Nephron (organoid): ENCODE data around the gene CPZ.
A peak's percentile ranks its signal among the peaks of the same experiment; 100 is the strongest.

Experiments used
- H3K27ac Mint-ChIP-seq, 3 experiments: 2 replicates each; pipeline ENCODE4 v1.8.0; 2020; ENCODE audit warnings: mixed read lengths in 3 of 3, mild to moderate bottlenecking in 2 of 3, moderate library complexity in 1 of 3
- H3K27me3 Mint-ChIP-seq: 2 replicates; pipeline ENCODE4 v1.8.0; 2021; ENCODE audit warnings: low read depth, mild to moderate bottlenecking, moderate library complexity, mixed read lengths
- H3K36me3 Mint-ChIP-seq: 2 replicates; pipeline ENCODE4 v1.8.0; 2020; ENCODE audit warnings: low read depth, mixed read lengths
- H3K4me1 Mint-ChIP-seq: 2 replicates; pipeline ENCODE4 v1.8.0; 2020; ENCODE audit warnings: mixed read lengths
- H3K4me3 Mint-ChIP-seq, 3 experiments: 2 replicates each; pipeline ENCODE4 v1.8.0; 2020; ENCODE audit warnings: mild to moderate bottlenecking in 3 of 3, mixed read lengths in 3 of 3, moderate library complexity in 2 of 3
- H3K9me3 Mint-ChIP-seq: 2 replicates; pipeline ENCODE4 v1.8.0; 2020; ENCODE audit warnings: mixed read lengths
- CTCF ChIP-seq, 3 experiments: fragments of 200-600 bp; sonication (generic); IDR thresholded peaks; one replicate each; pipeline ENCODE4 v1.5.0; 2021; ENCODE audit warnings: antibody characterized with exemption in 3 of 3; ENCODE audit not compliant: unreplicated experiment in 3 of 3

Gene CPZ

GRCh38 chr4:8606966-8607365 is 14.4 kb downstream of the CPZ start:
- Mint-ChIP-seq H3K4me3 (no peak overlapping the region), H3K9me3 (no peaks in the 10 kb centered on the region), H3K27ac (no peak overlapping the region), H3K36me3 (no peaks in the 10 kb centered on the region), H3K27me3 (peaks cover 15% of the 10 kb centered on the region), H3K4me1 (no peaks in the 10 kb centered on the region)
- TF ChIP-seq CTCF (IDR thresholded peaks at IDR 0.05; ENCODE audit: unreplicated experiment in 3 of 3), result no peak

GRCh38 chr4:8607603-8608481 is 15.3 kb downstream of the CPZ start:
- Mint-ChIP-seq H3K27me3 (peaks cover 7% of the 10 kb centered on the region), H3K4me3 (no peak overlapping the region), H3K9me3 (no peaks in the 10 kb centered on the region), H3K4me1 (no peaks in the 10 kb centered on the region), H3K36me3 (no peaks in the 10 kb centered on the region), H3K27ac (no peak overlapping the region)
- peak; percentile 96 to 98 (median 98) for TF ChIP-seq CTCF (IDR thresholded peaks at IDR 0.05; ENCODE audit: unreplicated experiment in 3 of 3)

GRCh38 chr4:8608714-8609391 is 16.3 kb downstream of the CPZ start:
- H3K36me3 Mint-ChIP-seq, result no peaks in the 10 kb centered on the region
- no peaks in the 10 kb centered on the region for H3K9me3 Mint-ChIP-seq
- no peak for TF ChIP-seq CTCF (IDR thresholded peaks at IDR 0.05; ENCODE audit: unreplicated experiment in 3 of 3)
- no peaks in the 10 kb centered on the region for H3K4me1 Mint-ChIP-seq
- no peak overlapping the region for H3K27ac Mint-ChIP-seq
- no peak overlapping the region for H3K4me3 Mint-ChIP-seq
- H3K27me3 Mint-ChIP-seq, result peaks cover 5% of the 10 kb centered on the region

DNA sequence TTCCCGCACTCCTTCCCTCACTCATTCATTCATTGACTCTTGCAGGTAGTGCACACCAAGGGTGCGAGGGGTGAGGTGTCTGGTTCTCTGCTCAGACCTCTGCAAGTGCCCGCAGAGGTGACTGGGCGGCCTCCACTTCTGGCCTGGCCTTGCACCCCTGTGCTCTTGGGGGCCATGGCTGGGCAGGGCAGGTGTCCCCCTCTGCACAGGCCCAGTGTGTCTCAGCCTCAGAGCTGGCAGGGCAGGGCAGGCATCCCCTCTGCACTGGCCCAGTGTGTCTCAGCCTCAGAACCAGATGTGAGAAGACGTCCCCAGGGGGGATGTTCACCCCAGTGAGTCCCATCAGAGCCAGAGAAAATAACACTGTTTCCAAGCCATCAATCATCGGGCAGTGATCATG is 16.8 kb downstream of the CPZ start:
- no peak for TF ChIP-seq CTCF (IDR thresholded peaks at IDR 0.05; ENCODE audit: unreplicated experiment in 3 of 3)
- Mint-ChIP-seq H3K4me3 (no peak overlapping the region), H3K27me3 (peaks cover 5% of the 10 kb centered on the region), H3K27ac (no peak overlapping the region), H3K4me1 (no peaks in the 10 kb centered on the region), H3K36me3 (no peaks in the 10 kb centered on the region), H3K9me3 (no peaks in the 10 kb centered on the region)

- Mint-ChIP-seq H3K4me1 (no peaks in the 10 kb centered on the region), H3K27me3 (peaks cover 7% of the 10 kb centered on the region), H3K4me3 (no peak overlapping the region), H3K36me3 (no peaks in the 10 kb centered on the region), H3K9me3 (no peaks in the 10 kb centered on the region), H3K27ac (no peak overlapping the region)
- no peak for TF ChIP-seq CTCF (IDR thresholded peaks at IDR 0.05; ENCODE audit: unreplicated experiment in 3 of 3)
These were observed 17.3 kb downstream of the CPZ start for GRCh38 chr4:8609824-8610350.
